Measurements from ENCODE around the gene RHOJ.

DNA sequence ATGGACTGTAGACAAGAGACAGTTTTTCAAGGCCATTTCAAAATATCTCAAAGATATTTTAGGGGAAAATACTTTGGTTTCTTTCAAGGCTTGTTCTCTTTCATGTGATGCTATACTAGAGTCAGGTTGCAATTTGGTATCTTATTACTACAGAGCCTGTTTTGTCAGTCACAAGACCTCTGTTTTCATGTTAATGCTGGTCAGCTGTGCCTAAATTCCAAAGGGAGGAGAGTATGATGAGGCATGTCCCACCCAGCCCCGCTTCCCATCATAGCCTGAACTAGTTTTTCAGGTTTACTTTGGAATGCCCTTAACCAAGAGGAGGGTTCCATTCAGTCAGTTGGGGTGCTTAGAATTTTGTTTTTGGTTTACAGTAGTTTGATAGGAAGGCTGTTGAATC lies 61.9 kb downstream of the RHOJ start:
- TF ChIP-seq, protein P1, sequence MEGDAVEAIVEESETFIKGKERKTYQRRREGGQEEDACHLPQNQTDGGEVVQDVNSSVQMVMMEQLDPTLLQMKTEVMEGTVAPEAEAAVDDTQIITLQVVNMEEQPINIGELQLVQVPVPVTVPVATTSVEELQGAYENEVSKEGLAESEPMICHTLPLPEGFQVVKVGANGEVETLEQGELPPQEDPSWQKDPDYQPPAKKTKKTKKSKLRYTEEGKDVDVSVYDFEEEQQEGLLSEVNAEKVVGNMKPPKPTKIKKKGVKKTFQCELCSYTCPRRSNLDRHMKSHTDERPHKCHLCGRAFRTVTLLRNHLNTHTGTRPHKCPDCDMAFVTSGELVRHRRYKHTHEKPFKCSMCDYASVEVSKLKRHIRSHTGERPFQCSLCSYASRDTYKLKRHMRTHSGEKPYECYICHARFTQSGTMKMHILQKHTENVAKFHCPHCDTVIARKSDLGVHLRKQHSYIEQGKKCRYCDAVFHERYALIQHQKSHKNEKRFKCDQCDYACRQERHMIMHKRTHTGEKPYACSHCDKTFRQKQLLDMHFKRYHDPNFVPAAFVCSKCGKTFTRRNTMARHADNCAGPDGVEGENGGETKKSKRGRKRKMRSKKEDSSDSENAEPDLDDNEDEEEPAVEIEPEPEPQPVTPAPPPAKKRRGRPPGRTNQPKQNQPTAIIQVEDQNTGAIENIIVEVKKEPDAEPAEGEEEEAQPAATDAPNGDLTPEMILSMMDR (IDR thresholded peaks at IDR 0.05): no peak
- no peak for TF ChIP-seq EZH2 (IDR thresholded peaks at IDR 0.05; ENCODE audit: borderline replicate concordance, insufficient read depth, low read depth, low read length, poor library complexity, severe bottlenecking)
